ENCODE results near the gene SEPTIN10.

The SEPTIN10 gene

GRCh38 chr2:109532728-109533076, 81.1 kb downstream of the SEPTIN10 start:
- no peak overlapping the region for H3K27ac Mint-ChIP-seq

GRCh38 chr2:109531896-109532727, 81.7 kb downstream of the SEPTIN10 start:
- H3K36me3 Mint-ChIP-seq (ENCODE audit: low read depth), result no peaks in the 10 kb centered on the region
- no peak overlapping the region for H3K4me3 Mint-ChIP-seq
- no peak overlapping the region for H3K27ac Mint-ChIP-seq
- no peaks in the 10 kb centered on the region for H3K4me1 Mint-ChIP-seq (ENCODE audit: low read depth)
- H3K9me3 Mint-ChIP-seq, result no peaks in the 10 kb centered on the region
- peaks cover 2% of the 10 kb centered on the region for H3K27me3 Mint-ChIP-seq
- intact Hi-C loops (cut with micrococcal nuclease), result no loop called here

More at GRCh38 chr2:109532728-109533076, 81.1 kb downstream of the SEPTIN10 start:
- Mint-ChIP-seq H3K9me3 (no peaks in the 10 kb centered on the region), H3K36me3 (ENCODE audit: low read depth) (no peaks in the 10 kb centered on the region), H3K4me3 (no peak overlapping the region), H3K4me1 (ENCODE audit: low read depth) (no peaks in the 10 kb centered on the region), H3K27me3 (peaks cover 2% of the 10 kb centered on the region)
- intact Hi-C loops (cut with micrococcal nuclease), result no loop called here

DNA sequence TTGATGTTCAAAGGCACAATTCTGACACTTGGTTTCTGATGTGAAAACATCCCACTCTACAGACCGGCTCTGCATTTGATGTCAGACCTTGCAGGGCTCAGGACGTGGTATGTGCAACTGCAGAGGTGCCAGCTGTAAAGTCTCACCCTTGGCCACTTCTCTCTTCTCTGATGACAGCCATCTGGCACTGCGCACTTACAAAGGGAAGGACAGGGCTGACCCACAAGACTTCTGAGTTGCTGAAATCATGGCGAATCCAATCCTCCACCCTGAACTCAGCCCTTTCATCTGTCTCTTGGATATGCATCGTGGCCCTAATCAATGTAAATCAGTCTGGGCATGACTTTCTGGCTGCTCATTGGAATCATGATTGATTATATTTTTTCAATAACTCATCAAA, 82.5 kb downstream of the SEPTIN10 start:
- H3K27me3 Mint-ChIP-seq, result peaks cover 2% of the 10 kb centered on the region
- H3K27ac Mint-ChIP-seq, result no peak overlapping the region
- no peaks in the 10 kb centered on the region for H3K36me3 Mint-ChIP-seq (ENCODE audit: low read depth)
- H3K4me1 Mint-ChIP-seq (ENCODE audit: low read depth), result no peaks in the 10 kb centered on the region
- H3K9me3 Mint-ChIP-seq, result no peaks in the 10 kb centered on the region
- intact Hi-C loops (cut with micrococcal nuclease), result no loop called here
- H3K4me3 Mint-ChIP-seq, result no peak overlapping the region

GRCh38 chr2:109530712-109531111, 83.1 kb downstream of the SEPTIN10 start:
- Mint-ChIP-seq H3K4me3 (no peak overlapping the region), H3K9me3 (no peaks in the 10 kb centered on the region), H3K36me3 (ENCODE audit: low read depth) (no peaks in the 10 kb centered on the region), H3K4me1 (ENCODE audit: low read depth) (no peaks in the 10 kb centered on the region), H3K27ac (no peak overlapping the region), H3K27me3 (peaks cover 2% of the 10 kb centered on the region)
- intact Hi-C loops (cut with micrococcal nuclease), result no loop called here

DNA sequence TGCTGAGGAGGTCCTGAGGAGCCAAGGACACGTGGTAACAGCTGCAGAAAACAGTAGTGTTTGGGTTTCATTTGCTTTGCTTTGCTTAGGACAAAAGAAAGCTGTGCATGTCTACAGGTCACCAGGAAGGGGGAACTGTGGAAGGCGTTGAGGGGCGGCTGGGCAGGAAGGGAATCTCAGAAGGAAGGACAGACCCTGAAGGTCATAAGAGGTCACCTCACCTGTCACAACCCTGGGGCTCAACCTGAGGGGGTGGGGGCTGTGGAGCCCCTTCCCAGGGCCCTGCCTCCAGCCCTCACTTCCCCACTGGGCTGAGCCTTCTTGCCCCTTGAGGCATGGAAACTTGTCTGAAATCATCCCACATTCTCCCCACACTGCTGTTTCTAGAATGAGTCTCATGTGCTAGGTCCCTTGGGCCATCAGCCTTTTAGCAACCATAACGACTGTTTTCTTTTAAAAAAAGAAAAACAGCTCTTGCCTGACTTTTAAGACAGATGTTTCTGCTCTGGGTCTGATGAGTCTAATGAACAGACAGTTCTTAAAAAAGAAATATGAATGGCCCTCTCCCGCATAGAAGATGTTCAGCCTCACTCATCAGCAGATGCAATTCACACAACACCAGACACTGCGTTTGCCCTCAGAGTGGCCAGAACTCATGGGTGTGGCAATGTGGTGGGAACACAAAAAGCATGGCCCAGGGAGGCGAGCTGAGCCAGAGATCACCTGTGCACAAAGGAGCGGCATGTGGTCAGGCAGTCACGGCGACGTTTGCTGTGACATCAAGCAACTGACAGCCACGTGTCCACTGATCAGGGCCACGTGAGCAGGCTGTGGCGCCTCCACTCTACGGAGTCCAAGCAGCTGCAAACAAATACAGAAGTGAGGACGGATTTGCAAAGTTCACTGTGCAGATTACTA, 84.0 kb downstream of the SEPTIN10 start:
- Mint-ChIP-seq H3K27me3 (peaks cover 2% of the 10 kb centered on the region), H3K9me3 (no peaks in the 10 kb centered on the region), H3K4me3 (no peak overlapping the region), H3K36me3 (ENCODE audit: low read depth) (no peaks in the 10 kb centered on the region), H3K27ac (no peak overlapping the region), H3K4me1 (ENCODE audit: low read depth) (no peaks in the 10 kb centered on the region)
- intact Hi-C loops (cut with micrococcal nuclease), result no loop called here

DNA sequence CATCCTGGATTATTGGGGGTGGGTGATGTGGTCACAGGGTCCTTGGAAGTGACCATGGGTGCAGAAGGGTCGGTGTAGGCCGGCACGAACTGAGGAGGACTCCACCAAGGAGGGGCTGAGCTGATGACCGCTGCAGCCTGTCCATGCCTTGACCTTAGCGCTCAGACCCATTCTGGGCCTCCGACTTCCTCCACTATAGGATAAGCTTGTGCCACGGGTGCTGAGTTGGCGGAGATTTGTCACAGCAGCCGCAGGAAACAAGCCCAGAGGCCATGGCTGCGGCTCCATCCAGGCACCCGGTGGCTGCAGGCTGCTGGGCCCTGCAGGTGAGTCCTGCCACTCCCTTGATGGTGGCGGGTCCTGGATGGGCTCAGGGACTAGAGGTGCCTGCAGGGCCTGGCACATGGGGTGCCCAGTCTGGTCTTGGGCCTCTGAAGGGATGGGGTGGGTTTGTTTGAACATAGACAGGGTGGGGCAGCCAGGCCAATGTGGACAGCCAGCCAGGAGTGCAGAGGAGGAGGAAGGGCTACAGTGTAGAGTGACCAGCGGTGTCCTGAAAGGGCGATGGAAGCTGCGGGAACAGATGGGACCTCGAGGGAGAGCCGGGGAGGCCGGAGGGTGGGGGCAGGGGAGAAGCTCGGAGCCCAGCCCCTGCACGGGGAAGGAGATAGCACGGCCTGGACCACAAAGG, 84.8 kb downstream of the SEPTIN10 start:
- Mint-ChIP-seq H3K4me1 (ENCODE audit: low read depth) (no peaks in the 10 kb centered on the region), H3K27me3 (peaks cover 2% of the 10 kb centered on the region), H3K27ac (no peak overlapping the region)

DNA sequence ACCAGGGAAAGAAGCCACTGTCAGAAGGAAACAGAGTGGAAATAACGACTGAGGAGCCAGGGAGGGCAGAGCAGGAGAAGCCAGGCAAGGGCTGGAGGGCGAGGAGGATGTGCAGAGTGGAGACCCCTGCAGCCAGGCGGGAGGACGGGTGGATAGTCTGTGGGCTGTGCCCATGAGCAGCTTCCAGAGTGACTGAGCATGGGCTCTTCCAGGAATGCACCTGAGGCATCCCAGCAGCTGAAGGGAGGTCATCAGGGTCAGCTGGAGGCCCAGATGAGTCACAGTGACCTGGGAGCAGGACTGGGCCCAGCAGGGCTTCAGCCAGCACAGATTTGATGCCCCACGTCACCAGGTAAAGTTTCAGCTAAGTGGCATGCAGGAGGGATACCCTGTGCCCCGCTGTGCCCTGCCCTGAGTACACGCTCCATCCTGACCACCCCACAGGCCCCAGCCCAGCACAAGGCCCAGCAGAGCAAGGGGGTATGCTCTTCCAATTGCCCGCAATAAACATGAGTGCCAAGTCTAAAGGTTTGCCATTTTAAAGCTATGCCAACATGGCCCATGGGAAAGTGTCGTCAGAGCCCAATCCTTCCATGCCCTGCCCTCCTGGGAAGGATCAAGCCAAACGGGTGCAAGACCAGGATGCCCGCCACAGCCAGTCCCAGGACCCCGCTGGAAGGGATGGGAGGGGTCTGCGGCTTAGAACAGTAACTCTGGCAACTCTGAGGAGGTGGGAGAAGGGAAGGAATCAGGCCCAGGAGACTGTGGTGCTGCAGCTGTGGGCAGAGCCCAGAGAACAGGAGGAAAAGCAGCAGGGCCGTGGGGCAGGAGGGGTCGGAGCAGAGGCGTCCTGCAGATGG, 85.7 kb downstream of the SEPTIN10 start:
- Mint-ChIP-seq H3K27ac (no peak overlapping the region), H3K9me3 (no peaks in the 10 kb centered on the region), H3K36me3 (ENCODE audit: low read depth) (no peaks in the 10 kb centered on the region), H3K4me3 (no peak overlapping the region), H3K27me3 (peaks cover 2% of the 10 kb centered on the region), H3K4me1 (ENCODE audit: low read depth) (no peaks in the 10 kb centered on the region)
- intact Hi-C loops (cut with micrococcal nuclease), result no loop called here

More for the DNA sequence above, 84.8 kb downstream of the SEPTIN10 start:
- no peak overlapping the region for H3K4me3 Mint-ChIP-seq
- intact Hi-C loops (cut with micrococcal nuclease), result no loop called here
- no peaks in the 10 kb centered on the region for H3K9me3 Mint-ChIP-seq
- no peaks in the 10 kb centered on the region for H3K36me3 Mint-ChIP-seq (ENCODE audit: low read depth)

DNA sequence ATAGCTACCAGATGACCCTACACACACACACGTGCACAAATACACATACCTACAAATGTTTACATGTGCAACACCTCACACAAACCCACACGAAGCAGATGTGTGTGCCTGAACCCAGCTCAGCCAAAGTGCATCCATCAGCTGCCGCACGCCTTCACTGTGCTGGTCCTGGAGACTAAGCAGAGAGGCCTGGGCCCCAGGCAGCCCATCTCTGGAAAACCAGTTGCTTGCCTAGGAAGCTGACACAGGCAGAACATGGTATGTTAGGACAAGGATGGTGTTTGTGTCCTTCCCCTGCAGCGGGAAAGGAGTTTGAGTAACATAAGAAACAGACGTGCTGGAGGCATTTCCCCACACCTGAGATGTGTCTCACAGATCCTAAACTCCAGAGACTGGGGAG, 86.7 kb downstream of the SEPTIN10 start:
- H3K36me3 Mint-ChIP-seq (ENCODE audit: low read depth), result no peaks in the 10 kb centered on the region
- H3K9me3 Mint-ChIP-seq, result no peaks in the 10 kb centered on the region

GRCh38 chr2:109526442-109526970, 87.3 kb downstream of the SEPTIN10 start:
- no peaks in the 10 kb centered on the region for H3K9me3 Mint-ChIP-seq

More for the DNA sequence above, 86.7 kb downstream of the SEPTIN10 start:
- intact Hi-C loops (cut with micrococcal nuclease), result no loop called here
- H3K27ac Mint-ChIP-seq, result no peak overlapping the region
- H3K4me1 Mint-ChIP-seq (ENCODE audit: low read depth), result no peaks in the 10 kb centered on the region
- H3K4me3 Mint-ChIP-seq, result no peak overlapping the region
- H3K27me3 Mint-ChIP-seq, result peaks cover 2% of the 10 kb centered on the region

GRCh38 chr2:109525836-109526235, 87.9 kb downstream of the SEPTIN10 start:
- Mint-ChIP-seq H3K4me3 (no peak overlapping the region), H3K27me3 (peaks cover 2% of the 10 kb centered on the region), H3K9me3 (no peaks in the 10 kb centered on the region), H3K4me1 (ENCODE audit: low read depth) (no peaks in the 10 kb centered on the region), H3K36me3 (ENCODE audit: low read depth) (no peaks in the 10 kb centered on the region), H3K27ac (no peak overlapping the region)
- intact Hi-C loops (cut with micrococcal nuclease), result no loop called here

More at GRCh38 chr2:109526442-109526970, 87.3 kb downstream of the SEPTIN10 start:
- Mint-ChIP-seq H3K27ac (no peak overlapping the region), H3K4me1 (ENCODE audit: low read depth) (no peaks in the 10 kb centered on the region), H3K36me3 (ENCODE audit: low read depth) (no peaks in the 10 kb centered on the region), H3K27me3 (peaks cover 2% of the 10 kb centered on the region), H3K4me3 (no peak overlapping the region)
- intact Hi-C loops (cut with micrococcal nuclease), result no loop called here

DNA sequence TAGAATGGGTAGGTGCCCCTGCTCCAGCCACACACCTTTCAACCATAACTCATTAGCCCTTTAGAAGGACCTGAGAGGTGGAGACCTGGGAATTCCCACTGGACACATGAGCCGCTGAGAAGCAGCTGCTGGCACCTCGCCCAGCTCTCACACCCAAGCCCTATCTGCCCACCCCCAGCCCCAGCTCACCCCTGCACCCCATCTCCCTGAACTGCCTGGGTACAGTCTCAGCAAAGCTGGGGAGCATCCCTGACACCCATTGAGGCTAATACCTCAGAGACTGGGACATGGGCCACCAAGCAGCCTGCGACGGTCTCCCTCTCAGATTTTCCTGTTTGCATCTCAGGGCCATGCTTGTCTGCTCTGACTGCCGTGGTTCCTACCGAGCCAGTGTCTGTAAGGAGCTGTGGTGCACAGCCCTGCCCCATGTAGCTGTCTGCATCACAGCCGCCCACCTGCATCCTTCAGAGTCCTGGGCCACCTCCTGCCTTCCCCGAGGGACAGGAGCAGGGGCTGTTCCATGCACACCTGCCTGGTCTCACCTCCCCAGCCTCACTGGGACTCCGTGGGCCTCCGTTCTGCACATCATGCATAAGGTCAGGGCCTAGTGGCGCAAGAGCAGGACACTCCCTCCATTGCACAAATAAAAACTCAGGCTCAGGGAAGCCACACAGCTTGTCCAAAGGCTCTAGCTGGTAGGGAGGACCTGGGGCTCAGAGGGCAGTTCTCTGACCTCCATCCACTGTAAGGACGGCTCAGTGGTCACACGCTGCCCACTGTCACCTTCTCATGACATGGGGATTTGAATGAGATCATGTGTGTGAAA, 90.0 kb downstream of the SEPTIN10 start:
- no peak overlapping the region for H3K4me3 Mint-ChIP-seq
- H3K27me3 Mint-ChIP-seq, result no peaks in the 10 kb centered on the region
- H3K27ac Mint-ChIP-seq, result no peak overlapping the region
- no peaks in the 10 kb centered on the region for H3K9me3 Mint-ChIP-seq
- no peaks in the 10 kb centered on the region for H3K36me3 Mint-ChIP-seq (ENCODE audit: low read depth)
- intact Hi-C loops (cut with micrococcal nuclease), result no loop called here
- no peaks in the 10 kb centered on the region for H3K4me1 Mint-ChIP-seq (ENCODE audit: low read depth)

DNA sequence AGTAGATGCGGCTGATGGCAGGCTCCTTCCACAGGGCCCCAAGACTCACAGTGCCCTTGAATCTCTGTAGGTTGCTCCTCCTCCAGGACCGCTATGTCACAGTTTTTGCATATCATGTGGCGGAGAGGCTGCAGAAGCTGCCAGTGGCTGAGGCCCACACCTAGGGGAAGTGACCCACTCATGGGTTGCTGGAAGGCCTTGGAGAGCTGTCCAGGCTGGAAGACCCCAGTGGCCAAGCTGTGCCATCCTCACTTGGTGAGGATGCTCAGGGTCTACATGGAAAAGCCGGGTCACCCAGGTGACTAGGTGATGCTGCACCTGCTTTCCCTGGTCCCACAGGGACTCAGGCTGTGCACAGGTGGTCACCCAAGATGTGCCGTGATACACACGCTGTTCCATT, 90.6 kb downstream of the SEPTIN10 start:
- no peak overlapping the region for H3K4me3 Mint-ChIP-seq
- no peaks in the 10 kb centered on the region for H3K27me3 Mint-ChIP-seq
- no peaks in the 10 kb centered on the region for H3K36me3 Mint-ChIP-seq (ENCODE audit: low read depth)
- no peaks in the 10 kb centered on the region for H3K4me1 Mint-ChIP-seq (ENCODE audit: low read depth)
- no peak overlapping the region for H3K27ac Mint-ChIP-seq
- H3K9me3 Mint-ChIP-seq, result no peaks in the 10 kb centered on the region
- intact Hi-C loops (cut with micrococcal nuclease), result no loop called here
